ENCODE results near the gene KRT28.
"Not testable (repeated sequence)": the region's sequence is repeated elsewhere in the genome, so short reads cannot be mapped to it uniquely, and the experiment has no call there.

The KRT28 gene

GRCh38 chr17:40753804-40754203 is 46.0 kb downstream of the KRT28 start:
- no peak overlapping the region for H3K4me3 ChIP-seq (ENCODE audit: low read length)
- no peaks in the 10 kb centered on the region for H3K9me3 ChIP-seq (ENCODE audit: control insufficient read depth, insufficient read depth, low read length)
- H3K4me1 ChIP-seq (ENCODE audit: control insufficient read depth, insufficient read depth, low read length), result no peaks in the 10 kb centered on the region; the same call in 1 of the 2 replicates
- no peaks in the 10 kb centered on the region for H3K27me3 ChIP-seq (ENCODE audit: control insufficient read depth, insufficient read depth, low read length)
- H3K27ac ChIP-seq (ENCODE audit: low read length), result no peak overlapping the region
- no CpG with 5 or more reads among the region's 3 CpGs for WGBS (ENCODE audit: insufficient coverage, insufficient read length)
- H3K36me3 ChIP-seq (ENCODE audit: control insufficient read depth, insufficient read depth, low read length), result no peaks in the 10 kb centered on the region
- DNase-seq (ENCODE audit: low read depth, low spot score), result no peak

- Histone ChIP-seq H3K36me3 (ENCODE audit: control insufficient read depth, insufficient read depth, low read length) (no peaks in the 10 kb centered on the region), H3K9me3 (ENCODE audit: control insufficient read depth, insufficient read depth, low read length) (no peaks in the 10 kb centered on the region), H3K27ac (ENCODE audit: low read length) (no peak overlapping the region), H3K4me1 (ENCODE audit: control insufficient read depth, insufficient read depth, low read length) (no peaks in the 10 kb centered on the region; the same call in 1 of the 2 replicates), H3K4me3 (ENCODE audit: low read length) (no peak overlapping the region), H3K27me3 (ENCODE audit: control insufficient read depth, insufficient read depth, low read length) (no peaks in the 10 kb centered on the region)
- DNase-seq (ENCODE audit: low read depth, low spot score), result no peak
- WGBS (ENCODE audit: insufficient coverage, insufficient read length), result no CpG with 5 or more reads among the region's 14 CpGs
Observed at GRCh38 chr17:40751065-40751464, 48.7 kb downstream of the KRT28 start.

GRCh38 chr17:40750391-40750790 is 49.4 kb downstream of the KRT28 start:
- Histone ChIP-seq H3K4me1 (ENCODE audit: control insufficient read depth, insufficient read depth, low read length) (no peaks in the 10 kb centered on the region; the same call in 1 of the 2 replicates), H3K4me3 (ENCODE audit: low read length) (no peak overlapping the region), H3K27me3 (ENCODE audit: control insufficient read depth, insufficient read depth, low read length) (no peaks in the 10 kb centered on the region), H3K27ac (ENCODE audit: low read length) (no peak overlapping the region), H3K9me3 (ENCODE audit: control insufficient read depth, insufficient read depth, low read length) (no peaks in the 10 kb centered on the region), H3K36me3 (ENCODE audit: control insufficient read depth, insufficient read depth, low read length) (no peaks in the 10 kb centered on the region)
- WGBS (ENCODE audit: insufficient coverage, insufficient read length), result no CpG with 5 or more reads among the region's 6 CpGs
- DNase-seq (ENCODE audit: low read depth, low spot score), result no peak

GRCh38 chr17:40748666-40749065 is 51.1 kb downstream of the KRT28 start:
- DNase-seq (ENCODE audit: low read depth, low spot score); H3K9me3 ChIP-seq (ENCODE audit: control insufficient read depth, insufficient read depth, low read length); H3K27ac ChIP-seq (ENCODE audit: low read length); H3K4me1 ChIP-seq (ENCODE audit: control insufficient read depth, insufficient read depth, low read length); H3K4me3 ChIP-seq (ENCODE audit: low read length); H3K27me3 ChIP-seq (ENCODE audit: control insufficient read depth, insufficient read depth, low read length); H3K36me3 ChIP-seq (ENCODE audit: control insufficient read depth, insufficient read depth, low read length): not testable (repeated sequence)
- no CpG with 5 or more reads among the region's 1 CpG for WGBS (ENCODE audit: insufficient coverage, insufficient read length)
